HG03135 (cell line): Measurements from ENCODE around the gene RHBDL1.

Experiments
- ATAC-seq: cut with Tn5 transposase; IDR thresholded peaks from one replicate; pipeline ENCODE4 v1.9.1; 2021; ENCODE audit warnings: mild to moderate bottlenecking, moderate library complexity; ENCODE audit not compliant: unreplicated experiment

Gene RHBDL1

GRCh38 chr16:636206-637080 is 39.0 kb upstream of the RHBDL1 start, which contains the start of gene METTL26:
TSS of gene METTL26 (minus strand) at chr16:636305. CDS start at chr16:636290, 15 bp downstream.
- ATAC-seq, result peak; percentile 69

DNA sequence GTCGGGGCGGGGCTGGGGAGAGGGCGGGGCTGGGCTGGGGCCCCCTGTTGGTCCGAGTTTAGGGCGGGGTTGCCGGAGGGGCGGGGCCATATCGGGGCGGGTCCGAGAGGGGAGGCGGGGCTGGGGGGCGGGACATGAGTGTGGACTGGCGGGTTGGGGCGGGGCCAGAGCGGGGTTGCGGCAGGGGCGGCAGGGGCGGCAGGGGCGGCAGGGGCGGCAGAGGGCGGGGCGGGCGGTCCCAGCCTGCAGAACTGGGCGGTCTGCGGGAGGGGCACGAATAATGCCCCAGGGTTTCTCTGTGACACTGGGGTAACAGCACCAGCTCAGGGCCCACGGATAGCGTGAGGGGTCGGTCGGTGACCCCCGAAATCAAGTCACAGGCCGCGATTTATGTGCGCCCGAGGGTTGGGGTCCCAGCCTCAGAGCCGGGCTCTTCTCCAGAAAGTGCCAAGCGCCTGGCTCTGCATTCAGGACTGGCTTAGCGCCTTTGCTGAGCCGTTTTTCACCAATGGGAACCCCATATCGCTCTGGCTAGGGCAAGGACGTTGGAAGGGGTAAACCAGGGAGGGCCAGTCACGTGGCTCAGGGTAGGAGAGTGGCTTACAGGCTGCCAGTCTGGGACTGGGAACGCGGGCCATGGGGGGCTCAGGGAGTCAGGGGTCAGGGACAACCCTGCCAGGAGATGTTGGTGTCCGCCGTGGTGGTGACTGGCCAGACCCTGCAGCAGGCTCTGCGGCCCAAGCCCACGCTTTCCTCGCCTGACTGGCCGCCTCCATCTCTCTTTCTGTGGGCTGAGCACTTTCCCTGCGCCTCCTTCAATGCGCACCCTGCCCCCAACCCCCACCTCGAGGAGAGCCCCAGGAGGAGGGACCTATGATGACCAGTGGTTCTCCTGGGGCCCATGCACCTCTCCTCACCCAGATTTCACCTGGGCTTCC is 38.1 kb upstream of the RHBDL1 start:
- no peak for ATAC-seq

DNA sequence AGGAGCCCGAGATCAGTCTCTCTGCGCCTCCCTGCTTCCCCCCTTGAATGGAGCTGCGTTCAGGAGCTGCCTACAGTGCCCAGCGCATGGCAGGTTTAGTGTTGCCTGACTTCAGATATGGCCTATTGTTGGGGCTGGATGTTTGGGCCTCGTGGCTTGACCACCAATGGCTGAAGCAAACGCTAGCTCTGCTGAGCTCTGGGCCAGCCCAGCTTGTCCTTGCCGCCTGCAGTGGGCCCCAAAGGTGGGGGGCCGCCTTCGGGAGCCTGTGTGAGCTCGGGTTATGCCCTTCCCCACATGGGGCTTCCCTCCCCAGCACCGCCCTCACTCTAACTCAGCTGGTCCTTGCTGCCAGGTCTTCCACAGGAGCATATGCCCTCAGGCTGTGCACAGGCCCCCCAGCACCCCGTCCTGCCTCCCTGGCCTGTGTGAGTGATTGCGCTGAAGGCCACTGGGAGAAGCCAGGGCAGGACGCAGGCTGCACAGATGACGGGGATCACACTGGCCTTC is 37.4 kb upstream of the RHBDL1 start:
- ATAC-seq, result no peak

- no peak for ATAC-seq
Measured at GRCh38 chr16:638836-639235, 36.6 kb upstream of the RHBDL1 start.

DNA sequence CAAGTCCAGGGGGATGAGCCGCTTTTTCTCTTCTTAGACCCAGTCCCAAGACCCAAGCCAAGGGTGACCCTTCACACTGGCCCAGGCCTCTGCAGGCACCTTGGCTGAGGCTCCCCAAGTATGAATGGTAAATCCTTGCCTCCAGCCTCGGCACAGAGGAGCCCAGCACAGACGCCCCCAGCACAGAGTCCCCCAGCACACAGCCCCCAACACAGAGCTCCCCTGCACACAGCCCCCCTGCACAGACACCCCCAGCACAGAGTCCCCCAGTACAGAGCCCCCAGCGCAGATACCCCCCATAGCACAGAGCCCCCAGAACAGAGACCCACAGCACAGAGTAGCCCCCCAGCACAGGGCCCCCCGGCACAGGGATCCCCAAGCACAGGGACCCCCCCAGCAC is 34.9 kb upstream of the RHBDL1 start:
- no peak for ATAC-seq

DNA sequence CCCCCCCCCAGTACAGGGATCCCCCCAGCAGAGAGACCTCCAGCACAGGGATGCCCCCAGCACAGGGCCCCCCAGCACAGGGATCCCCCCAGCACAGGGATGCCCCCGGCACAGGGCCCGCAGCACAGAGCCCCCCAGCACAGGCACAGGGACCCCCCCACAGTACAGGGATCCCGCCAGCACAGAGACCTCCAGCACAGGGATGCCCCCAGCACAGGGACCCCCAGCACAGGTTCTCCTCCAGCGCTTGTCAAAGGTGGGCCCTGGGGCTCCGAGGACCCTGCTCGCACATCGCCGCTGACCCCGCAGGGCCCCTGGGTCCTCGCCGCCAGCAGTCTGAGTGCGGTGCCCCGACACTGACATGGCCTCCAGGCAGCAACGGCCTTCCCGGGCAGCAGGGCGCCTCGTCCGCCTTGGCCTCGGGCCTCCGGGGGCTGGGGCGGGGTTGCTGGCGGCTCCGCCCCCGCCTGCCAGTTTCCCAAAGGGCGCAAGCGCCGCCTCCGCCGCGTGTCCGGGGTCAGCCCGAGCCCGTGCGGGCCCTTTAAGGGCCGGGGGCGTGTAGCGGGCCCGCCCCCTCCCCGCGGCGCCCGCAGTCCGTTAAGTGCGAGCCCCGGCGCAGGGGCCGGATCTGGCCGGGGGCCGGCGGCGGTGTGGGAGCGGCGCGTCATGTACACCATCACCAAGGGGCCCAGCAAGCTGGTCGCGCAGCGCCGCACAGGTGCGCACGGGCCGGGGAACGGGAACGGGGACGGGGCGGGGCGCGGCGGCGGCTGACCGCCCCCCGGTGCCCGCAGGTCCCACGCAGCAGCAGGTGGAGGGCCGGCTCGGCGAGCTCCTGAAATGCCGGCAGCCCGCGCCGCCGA is 33.9 kb upstream of the RHBDL1 start, which contains the start of gene MCRIP2:
Gene MCRIP2 (plus strand): TSS at position 503 of the 863 bp plus-strand sequence. CDS start 164 bp downstream, at position 667.
- no peak for ATAC-seq

GRCh38 chr16:642189-643049 is 33.1 kb upstream of the RHBDL1 start:
- no peak for ATAC-seq

DNA sequence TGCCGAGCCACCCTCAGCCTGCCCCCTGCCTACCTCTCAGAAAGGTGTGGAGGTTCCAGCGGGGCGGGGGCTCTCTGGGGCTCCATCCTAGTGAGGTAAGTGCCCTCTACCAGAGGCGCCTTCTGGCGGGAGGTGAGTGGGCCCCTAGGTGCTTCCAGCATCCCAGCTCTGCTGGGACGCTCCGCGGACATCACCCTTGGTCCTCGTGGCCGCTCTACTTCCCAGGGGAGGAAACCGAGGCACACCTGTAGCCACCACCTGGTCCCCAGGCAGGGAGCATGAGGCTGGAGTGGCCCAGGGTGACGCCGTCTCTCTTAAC is 32.5 kb upstream of the RHBDL1 start:
- no peak for ATAC-seq

DNA sequence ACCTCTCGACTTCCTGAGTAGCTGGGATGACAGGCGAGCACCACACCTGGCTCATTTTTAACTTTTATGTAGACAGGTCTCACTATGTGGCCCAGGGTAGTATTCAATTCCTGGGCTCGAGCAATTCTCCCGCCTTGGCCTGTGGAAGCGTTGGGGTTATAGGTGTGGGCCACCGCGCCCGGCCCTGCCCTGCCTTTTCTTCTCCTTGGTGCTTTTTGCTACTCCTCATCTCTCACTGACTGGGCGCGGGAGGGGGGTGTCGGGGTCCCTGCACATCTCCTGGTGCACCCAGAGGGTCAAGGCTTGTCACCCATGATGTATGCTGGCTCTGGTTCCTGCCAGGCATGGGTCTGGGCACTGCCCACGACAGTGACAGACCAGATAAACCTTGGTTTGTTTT is 30.9 kb upstream of the RHBDL1 start:
- ATAC-seq, result no peak

DNA sequence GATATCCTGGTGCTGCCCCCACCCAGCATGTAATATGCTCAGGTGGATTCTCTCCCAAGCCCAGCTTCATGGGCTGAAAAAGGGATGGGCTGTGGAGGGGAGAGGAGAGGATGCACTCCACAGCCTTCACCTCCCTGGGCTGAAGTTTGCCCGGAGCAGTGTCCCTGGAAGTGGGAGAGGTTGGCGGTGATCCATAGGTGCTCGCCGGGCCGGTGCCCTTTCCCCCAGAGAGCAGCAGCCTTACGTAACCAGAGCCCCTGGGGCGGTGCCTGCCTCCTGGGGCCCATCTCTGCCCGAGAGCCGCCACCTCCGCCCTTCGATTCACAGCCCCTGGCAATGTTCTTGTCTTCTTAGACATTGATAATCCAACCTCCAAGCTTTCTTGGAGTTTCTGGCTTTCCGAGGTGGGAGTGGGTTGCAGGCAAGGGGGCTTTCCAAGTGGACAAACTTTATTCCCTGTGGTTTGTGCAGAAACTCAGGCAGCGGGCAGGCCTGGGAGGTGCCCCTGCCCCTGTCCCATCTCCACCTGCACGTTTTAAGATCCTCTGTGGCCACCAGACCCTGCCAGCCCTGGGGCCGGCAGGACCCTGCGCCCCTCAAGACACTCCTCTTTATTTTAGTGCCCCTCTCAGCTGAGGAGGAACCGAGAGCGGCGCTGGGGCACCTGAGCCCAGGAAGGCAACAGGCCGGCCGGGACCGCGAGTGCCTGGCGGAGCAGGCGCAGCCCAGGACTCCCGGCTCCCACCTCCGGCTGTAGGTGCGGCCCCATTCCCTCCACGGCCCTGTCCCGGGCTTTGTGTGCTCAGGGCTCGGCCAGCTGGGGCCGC is 29.4 kb upstream of the RHBDL1 start:
- no peak for ATAC-seq

GRCh38 chr16:646679-647172 is 28.7 kb upstream of the RHBDL1 start:
- ATAC-seq, result no peak

DNA sequence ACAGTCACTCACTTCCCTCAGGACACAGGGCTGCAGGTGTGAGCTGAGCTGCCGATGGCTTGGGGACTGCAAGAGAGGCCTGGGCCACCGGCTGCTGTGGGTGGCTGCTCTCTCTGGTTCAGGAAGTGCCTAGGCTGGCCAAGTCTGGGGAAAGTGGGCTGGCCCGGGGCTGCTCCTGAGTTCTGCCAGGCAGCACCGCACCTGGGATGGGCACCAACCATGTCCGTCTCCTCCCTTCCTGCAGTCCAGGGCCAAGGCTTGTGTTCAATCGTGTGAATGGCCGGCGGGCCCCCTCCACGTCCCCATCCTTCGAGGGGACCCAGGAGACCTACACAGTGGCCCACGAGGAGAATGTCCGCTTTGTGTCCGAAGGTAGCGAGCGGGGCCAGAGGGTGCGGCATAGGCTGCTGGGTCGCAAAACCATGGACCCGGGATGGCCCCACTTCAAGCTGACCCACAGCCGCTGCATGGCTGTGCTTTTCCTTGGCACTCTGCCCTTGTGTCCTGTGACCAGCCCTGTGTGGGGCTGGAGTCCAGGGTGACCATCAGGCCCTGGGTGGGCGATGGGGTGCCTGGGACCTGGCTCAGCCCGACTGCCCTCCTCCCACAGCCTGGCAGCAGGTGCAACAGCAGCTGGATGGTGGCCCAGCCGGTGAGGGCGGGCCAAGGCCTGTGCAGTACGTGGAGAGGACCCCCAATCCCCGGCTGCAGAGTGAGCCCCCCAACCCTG is 28.1 kb upstream of the RHBDL1 start:
- ATAC-seq, result no peak

DNA sequence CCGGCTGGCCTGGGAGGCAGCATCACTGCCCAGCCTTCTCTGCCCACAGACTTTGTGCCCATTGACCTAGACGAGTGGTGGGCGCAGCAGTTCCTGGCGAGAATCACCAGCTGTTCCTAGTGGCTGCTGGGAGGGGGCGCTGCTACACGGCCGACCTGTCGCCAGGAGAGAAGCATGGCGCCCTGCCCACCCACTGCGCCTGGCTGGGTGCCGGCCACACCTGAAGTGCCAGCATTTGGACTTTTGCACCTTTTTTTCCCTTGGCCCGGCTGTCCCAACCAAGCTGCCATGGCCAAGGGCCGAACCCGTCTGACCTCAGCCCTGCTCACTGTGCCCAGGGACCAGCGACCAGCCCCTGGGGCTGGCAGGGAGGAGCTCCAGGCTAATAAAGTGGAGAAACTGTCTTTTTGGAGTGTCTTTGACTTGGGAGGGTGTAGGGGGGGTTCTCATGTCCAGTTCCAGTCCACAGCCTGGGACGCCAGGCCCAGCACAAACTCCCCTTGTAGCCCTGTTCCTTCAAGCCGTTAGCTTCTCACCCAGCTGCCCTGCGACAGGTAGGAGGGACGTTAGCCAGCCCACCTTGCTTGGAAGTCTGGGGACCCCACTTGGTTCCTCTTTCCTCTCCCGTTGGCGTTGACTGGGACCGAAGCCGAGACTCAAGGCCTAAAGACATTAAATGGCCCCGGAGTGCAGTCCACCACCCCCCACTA is 27.2 kb upstream of the RHBDL1 start:
- ATAC-seq, result no peak

DNA sequence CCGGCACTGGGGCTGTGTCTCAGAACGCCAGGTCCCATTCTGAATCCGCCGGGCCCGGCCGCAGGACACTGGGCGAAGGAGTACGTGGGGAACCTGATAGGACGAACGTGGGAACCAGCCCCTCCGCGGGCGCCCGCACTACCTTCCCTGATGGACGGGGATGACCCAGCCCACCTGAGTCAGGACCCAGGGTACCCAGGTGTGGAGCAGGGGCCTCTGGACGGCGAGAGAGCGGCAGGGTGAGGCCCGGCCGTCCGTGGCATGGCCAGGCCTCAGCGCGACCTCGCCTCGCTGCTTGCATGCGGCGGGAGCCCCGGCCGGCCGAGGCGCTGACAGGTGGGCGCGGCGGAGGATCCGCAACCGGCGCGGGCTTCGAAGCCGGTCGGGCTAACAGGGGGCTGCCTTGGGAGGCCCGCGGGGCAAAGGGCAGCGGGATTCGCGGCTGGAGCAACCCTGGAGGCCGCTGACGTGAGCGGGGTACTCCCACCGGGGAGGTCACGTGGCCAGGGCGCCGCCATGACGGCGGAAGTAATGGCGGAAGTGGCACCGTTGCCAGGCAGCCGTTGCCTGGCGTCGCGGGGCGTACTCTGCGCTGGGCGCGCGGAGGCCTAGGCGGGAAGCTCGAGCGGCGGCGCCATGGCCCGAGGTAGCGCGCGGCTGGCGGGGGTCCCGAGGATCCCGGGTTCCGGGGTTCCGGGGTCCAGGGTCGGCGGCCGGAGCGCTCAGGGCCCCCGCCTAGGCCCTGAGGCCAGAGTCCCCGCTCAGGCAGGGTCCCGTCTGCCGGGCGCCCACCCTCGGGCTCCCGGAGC is 26.5 kb upstream of the RHBDL1 start, which contains the start of gene WDR90:
Gene WDR90 (plus strand): TSS at position 585 of the 809 bp plus-strand sequence. CDS start 52 bp downstream, at position 637.
- ATAC-seq, result peak; percentile 68

GRCh38 chr16:649631-650030 is 25.8 kb upstream of the RHBDL1 start:
- no peak for ATAC-seq

DNA sequence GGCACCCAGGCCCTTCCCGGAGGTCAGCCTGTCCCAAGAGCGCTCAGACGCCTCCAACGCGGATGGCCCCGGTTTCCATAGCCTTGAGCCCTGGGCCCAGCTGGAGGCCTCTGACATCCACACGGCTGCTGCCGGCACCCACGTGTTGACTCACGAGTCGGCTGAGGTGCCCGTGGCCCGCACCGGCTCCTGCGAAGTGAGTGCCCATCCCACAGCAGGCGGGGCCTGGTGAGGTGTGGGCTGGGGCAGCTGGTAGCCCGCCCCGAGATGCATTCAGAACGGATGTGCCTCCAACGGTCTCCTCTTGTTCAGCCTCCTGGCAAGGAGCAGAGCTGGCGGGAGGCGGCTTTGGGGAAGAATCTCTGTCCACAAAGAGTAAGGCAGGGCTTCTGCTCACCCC is 23.6 kb upstream of the RHBDL1 start:
- no peak for ATAC-seq
